Measurements from ENCODE around the gene EIF1. TPM values are rescaled to one million over a fixed set of nuclear protein-coding genes. Genes with fewer than 3 reads are reported as not detected.

The EIF1 gene
- total RNA-seq, 1 experiment from 2014 or later, result 1,945 TPM

GRCh38 chr17:41659427-41660212, 29.1 kb upstream of the EIF1 start:
- peak; percentile 26 for DNase-seq (ENCODE audit: unreplicated experiment)
- Mint-ChIP-seq H3K27me3 (ENCODE audit: insufficient read depth, unreplicated experiment) (no peaks in the 10 kb centered on the region), H3K27ac (ENCODE audit: low read depth, unreplicated experiment) (no peak overlapping the region), H3K9me3 (ENCODE audit: unreplicated experiment) (no peaks in the 10 kb centered on the region), H3K4me3 (ENCODE audit: unreplicated experiment) (no peak overlapping the region), H3K4me1 (ENCODE audit: insufficient read depth, unreplicated experiment) (peaks cover 58% of the 10 kb centered on the region), H3K36me3 (ENCODE audit: insufficient read depth, unreplicated experiment) (peaks cover 6% of the 10 kb centered on the region)
- ChIA-PET POLR2A (interaction anchor here (0.6 to 7.3 kb wide), 6 partner anchors 9 to 806 kb away, joined by 3 to 148 read pairs (median 6); partner anchors contain the start of gene EIF1), CTCF (interaction anchor here (0.6 to 11.5 kb wide), 9 partner anchors 11 to 803 kb away, joined by 3 to 566 read pairs (median 4); partner anchors contain the start of gene EIF1)
- TF ChIP-seq CTCF (IDR thresholded peaks at IDR 0.05; ENCODE audit: unreplicated experiment), result no peak
- intact Hi-C loops (cut with micrococcal nuclease), result loop anchor here (5.0 kb wide), 1 partner anchor 162 kb away; no protein-coding TSS in a partner anchor
- no TSS peak for BruUV-seq (replicated peaks)

- ChIA-PET CTCF (interaction anchor here (0.6 to 11.5 kb wide), 10 partner anchors 10 to 804 kb away, joined by 3 to 566 read pairs (median 4); partner anchors contain the start of gene EIF1), POLR2A (interaction anchor here (0.7 to 7.3 kb wide), 5 partner anchors 10 to 807 kb away, joined by 3 to 148 read pairs (median 6); partner anchors contain the start of gene EIF1)
- H3K27ac Mint-ChIP-seq (ENCODE audit: low read depth, unreplicated experiment), result no peak overlapping the region
- H3K27me3 Mint-ChIP-seq (ENCODE audit: insufficient read depth, unreplicated experiment), result no peaks in the 10 kb centered on the region
- peaks cover 6% of the 10 kb centered on the region for H3K36me3 Mint-ChIP-seq (ENCODE audit: insufficient read depth, unreplicated experiment)
- BruUV-seq (replicated peaks), result no TSS peak
- no peak overlapping the region for H3K4me3 Mint-ChIP-seq (ENCODE audit: unreplicated experiment)
- peak; percentile 73 for DNase-seq (ENCODE audit: unreplicated experiment)
- H3K4me1 Mint-ChIP-seq (ENCODE audit: insufficient read depth, unreplicated experiment), result peaks cover 58% of the 10 kb centered on the region
- H3K9me3 Mint-ChIP-seq (ENCODE audit: unreplicated experiment), result no peaks in the 10 kb centered on the region
- TF ChIP-seq CTCF (IDR thresholded peaks at IDR 0.05; ENCODE audit: unreplicated experiment), result no peak
- intact Hi-C loops (cut with micrococcal nuclease), result loop anchor here (5.0 kb wide), 1 partner anchor 163 kb away; no protein-coding TSS in a partner anchor
Measured at GRCh38 chr17:41660221-41660711, 28.4 kb upstream of the EIF1 start.

- no peaks in the 10 kb centered on the region for H3K27me3 Mint-ChIP-seq (ENCODE audit: insufficient read depth, unreplicated experiment)
- no peaks in the 10 kb centered on the region for H3K36me3 Mint-ChIP-seq (ENCODE audit: insufficient read depth, unreplicated experiment)
- ChIA-PET POLR2A (interaction anchor here (0.7 to 7.3 kb wide), 9 partner anchors 8 to 753 kb away, joined by 3 to 148 read pairs (median 5); partner anchors contain the start of genes EIF1 and KRT17), CTCF (interaction anchor here (0.5 to 11.5 kb wide), 44 partner anchors 15 to 1306 kb away, joined by 3 to 566 read pairs (median 5); partner anchors contain the start of gene KRT17)
- peaks cover 46% of the 10 kb centered on the region for H3K4me1 Mint-ChIP-seq (ENCODE audit: insufficient read depth, unreplicated experiment)
- no peak overlapping the region for H3K4me3 Mint-ChIP-seq (ENCODE audit: unreplicated experiment)
- no peak overlapping the region for H3K27ac Mint-ChIP-seq (ENCODE audit: low read depth, unreplicated experiment)
- no peaks in the 10 kb centered on the region for H3K9me3 Mint-ChIP-seq (ENCODE audit: unreplicated experiment)
- TF ChIP-seq CTCF (IDR thresholded peaks at IDR 0.05; ENCODE audit: unreplicated experiment), result no peak
- peak; percentile 30 for DNase-seq (ENCODE audit: unreplicated experiment)
- intact Hi-C loops (cut with micrococcal nuclease), result loop anchor here (2.0 to 5.0 kb wide), 2 partner anchors 166 to 807 kb away; no protein-coding TSS in a partner anchor
- no TSS peak for BruUV-seq (replicated peaks)
Measured at GRCh38 chr17:41663451-41664171, 25.1 kb upstream of the EIF1 start.
